Measurements from ENCODE around the gene FTL.

FTL gene

GRCh38 chr19:48965806-48966540, 864 bp downstream of the FTL start:
- DNase-seq (ENCODE audit: low read depth, low spot score), result peak; percentile 76

- no peak for DNase-seq (ENCODE audit: low read depth, low spot score)
These were observed 1.6 kb downstream of the FTL start for GRCh38 chr19:48966541-48967345.

GRCh38 chr19:48967346-48968178, 2.5 kb downstream of the FTL start:
- no peak for DNase-seq (ENCODE audit: low read depth, low spot score)

GRCh38 chr19:48968179-48968661, 3.1 kb downstream of the FTL start:
- DNase-seq (ENCODE audit: low read depth, low spot score), result no peak

GRCh38 chr19:48968813-48969218, 3.7 kb downstream of the FTL start:
- no peak for DNase-seq (ENCODE audit: low read depth, low spot score)

GRCh38 chr19:48969276-48970138, 4.4 kb downstream of the FTL start:
- DNase-seq (ENCODE audit: low read depth, low spot score), result no peak

- no peak for DNase-seq (ENCODE audit: low read depth, low spot score)
These were observed 5.1 kb downstream of the FTL start for GRCh38 chr19:48970139-48970766.

GRCh38 chr19:48970923-48971395, 5.8 kb downstream of the FTL start:
- peak; percentile 68 for DNase-seq (ENCODE audit: low read depth, low spot score)

- DNase-seq (ENCODE audit: low read depth, low spot score), result no peak
These were observed 11.1 kb downstream of the FTL start for GRCh38 chr19:48975947-48976847.

GRCh38 chr19:48977061-48977460, 12.0 kb downstream of the FTL start:
- DNase-seq (ENCODE audit: low read depth, low spot score), result no peak

- DNase-seq (ENCODE audit: low read depth, low spot score), result no peak
These were observed 17.2 kb downstream of the FTL start for GRCh38 chr19:48982280-48982679.

- DNase-seq (ENCODE audit: low read depth, low spot score), result no peak
These were observed 20.6 kb downstream of the FTL start for GRCh38 chr19:48985711-48986110.

- DNase-seq (ENCODE audit: low read depth, low spot score), result no peak
These were observed 21.1 kb downstream of the FTL start for GRCh38 chr19:48986211-48986610.

GRCh38 chr19:48987323-48987722, 22.2 kb downstream of the FTL start:
- DNase-seq (ENCODE audit: low read depth, low spot score), result no peak

GRCh38 chr19:48988286-48988685, 23.2 kb downstream of the FTL start:
- no peak for DNase-seq (ENCODE audit: low read depth, low spot score)

GRCh38 chr19:48988860-48989259, 23.8 kb downstream of the FTL start:
- DNase-seq (ENCODE audit: low read depth, low spot score), result no peak

- DNase-seq (ENCODE audit: low read depth, low spot score), result no peak
These were observed 24.7 kb downstream of the FTL start for GRCh38 chr19:48989701-48990291.

- DNase-seq (ENCODE audit: low read depth, low spot score), result no peak
These were observed 25.3 kb downstream of the FTL start for GRCh38 chr19:48990400-48990799.

GRCh38 chr19:48991011-48991609, 26.0 kb downstream of the FTL start:
- DNase-seq (ENCODE audit: low read depth, low spot score), result no peak
